K562 (cell line): ENCODE results near the gene CABP4. TPM values are rescaled to one million over a fixed set of nuclear protein-coding genes. Genes with fewer than 3 reads are reported as not detected.
A peak's percentile ranks its signal among the peaks of the same experiment; 100 is the strongest.

ENCODE experiments used
- ATAC-seq: fragments of 200-7000 bp; cut with Tn5 transposase; 3 replicates; pipeline ENCODE4 v1.9.1; 2020; ENCODE audit warnings: moderate library complexity
- BruUV-seq: library from RNA; stranded (reverse); fragments of 400-500 nt; replicated peaks from 2 replicates; lab custom pipeline; 2021; lab: Mats Ljungman, UMichigan
- CTCF ChIA-PET: fragments of 300-600 bp; formaldehyde crosslinking; extraction: SDS; loops from one replicate; lab custom pipeline; 2021; ENCODE audit warnings: low intra/inter-chr PET ratio; lab: Yijun Ruan, JAX
- POLR2A ChIA-PET: fragments of 300-600, 350-650 bp; sonication (Branson Sonifier 250); formaldehyde crosslinking; extraction: SDS; loops from one replicate; lab custom pipeline; 2021; ENCODE audit warnings: antibody characterized with exemption, inconsistent platforms; lab: Yijun Ruan, JAX
- DNase-seq, 4 experiments: peaks; one replicate each; pipeline versions ENCODE4 v3.0.0 to v3.0.0-alpha.2; 2011 to 2018; ENCODE audit warnings: low spot score in 3 of 4, mixed read lengths in 3 of 4; ENCODE audit errors: extremely low read depth in 1 of 4
- FAIRE-seq: peaks from 2 replicates; lab custom pipeline; 2011; peaks lifted over from hg19 to GRCh38; lab: Jason Lieb, UNC
- H2AFZ ChIP-seq: 2 replicates; pipeline ENCODE4 v1.6.0; 2011; ENCODE audit warnings: low read depth, low read length, control low read depth, inconsistent platforms
- H3K27ac ChIP-seq: fragments of 200-600 bp; 3 replicates; pipeline ENCODE4 v1.8.0; 2011; ENCODE audit warnings: low read depth, mild to moderate bottlenecking, control low read depth, inconsistent platforms, low read length, moderate library complexity, mixed read lengths; ENCODE audit errors: extremely low read depth
- H3K27me3 ChIP-seq, 2 experiments: fragments of 300-600 bp in 1 of 2; 2 replicates in 1 of 2; 3 replicates in 1 of 2; pipeline versions ENCODE4 v1.6.0 to v1.8.0; 2011; ENCODE audit warnings: inconsistent platforms in 2 of 2, low read length in 2 of 2, mild to moderate bottlenecking in 1 of 2, mixed read lengths in 1 of 2, moderate library complexity in 1 of 2; ENCODE audit not compliant: control insufficient read depth in 2 of 2, insufficient read depth in 2 of 2
- H3K36me3 ChIP-seq: fragments of 300-600 bp; 3 replicates; pipeline ENCODE4 v1.8.0; 2011; ENCODE audit warnings: mild to moderate bottlenecking, low read length, inconsistent platforms; ENCODE audit not compliant: control insufficient read depth, insufficient read depth
- H3K4me1 ChIP-seq, 2 experiments: fragments of 200-600 bp in 1 of 2; replicated peaks in 1 of 2; 2 replicates in 1 of 2; 3 replicates in 1 of 2; pipeline versions ENCODE4 v1.5.1 to v1.8.0; 2011; ENCODE audit warnings: inconsistent platforms in 2 of 2, low read length in 2 of 2, mild to moderate bottlenecking in 1 of 2, mixed read lengths in 1 of 2, moderate library complexity in 1 of 2; ENCODE audit not compliant: control insufficient read depth in 2 of 2, insufficient read depth in 2 of 2
- H3K4me2 ChIP-seq: 2 replicates; pipeline ENCODE4 v1.6.1; 2011; ENCODE audit warnings: low read length, control low read depth, inconsistent platforms, mixed read lengths; ENCODE audit not compliant: insufficient read depth
- H3K4me3 ChIP-seq: fragments of 200-600 bp; sonication (generic), shearing (Covaris generic); 2 replicates; pipeline ENCODE4 v1.5.1; 2016; ENCODE audit warnings: control low read depth, inconsistent platforms
- H3K79me2 ChIP-seq: fragments of 200-600 bp; 3 replicates; pipeline ENCODE4 v1.8.0; 2011; ENCODE audit warnings: low read length, inconsistent platforms; ENCODE audit not compliant: control insufficient read depth, insufficient read depth
- H3K9ac ChIP-seq, 2 experiments: 2 replicates each; pipeline versions ENCODE4 v1.6.0 to v1.6.1; 2011; ENCODE audit warnings: low read depth in 2 of 2, low read length in 2 of 2, control low read depth in 1 of 2, inconsistent platforms in 1 of 2, mild to moderate bottlenecking in 1 of 2, mixed read lengths in 1 of 2; ENCODE audit not compliant: insufficient read depth in 1 of 2
- H3K9me1 ChIP-seq: one replicate; pipeline ENCODE4 v1.6.0; 2011; ENCODE audit warnings: inconsistent platforms, mild to moderate bottlenecking, low read length, moderate library complexity; ENCODE audit not compliant: control insufficient read depth, insufficient read depth
- H3K9me3 ChIP-seq: replicated peaks from 2 replicates; pipeline ENCODE4 v1.5.1; 2011; ENCODE audit warnings: low read depth, low read length, inconsistent platforms; ENCODE audit not compliant: control insufficient read depth, insufficient read depth
- H4K20me1 ChIP-seq: replicated peaks from 2 replicates; pipeline ENCODE4 v1.6.1; 2011; ENCODE audit warnings: low read length, inconsistent platforms, mixed read lengths; ENCODE audit not compliant: control insufficient read depth, insufficient read depth
- CEBPB ChIP-seq: fragments of 450-650 bp; IDR thresholded peaks from 2 replicates; pipeline ENCODE4 v1.6.1; 2016; ENCODE audit warnings: missing genetic modification characterization, missing compliant biosample characterization
- CHD7 ChIP-seq: fragments of 200-600 bp; sonication (generic); IDR thresholded peaks from one replicate; pipeline ENCODE4 v1.6.1; 2012; ENCODE audit warnings: mild to moderate bottlenecking, low read depth, low read length, inconsistent platforms
- HNRNPL ChIP-seq: fragments of 200-400 bp; formaldehyde crosslinking; IDR thresholded peaks from 2 replicates; pipeline ENCODE4 v1.6.1; 2017; ENCODE audit warnings: low read depth, mild to moderate bottlenecking, low read length
- ZBTB8A ChIP-seq: fragments of 450-650 bp; IDR thresholded peaks from 2 replicates; pipeline ENCODE4 v1.6.1; 2018; ENCODE audit warnings: mild to moderate bottlenecking, moderate library complexity; ENCODE audit not compliant: partially characterized antibody
- ZNF174 ChIP-seq: fragments of 250-450 bp; sonication (Bioruptor Pico); IDR thresholded peaks from 2 replicates; pipeline ENCODE4 v1.4.0; 2020; ENCODE audit warnings: mild to moderate bottlenecking
- ZNF75A ChIP-seq: fragments of 450-650 bp; formaldehyde crosslinking; IDR thresholded peaks from 2 replicates; pipeline ENCODE4 v1.4.0; 2020; ENCODE audit warnings: mild to moderate bottlenecking
- WGBS: fragments of 100-300 bp; shearing (Covaris generic); methylation state at CpG from one replicate; pipeline ENCODE4 v1.1.6; 2016; ENCODE audit warnings: low coverage, mixed read lengths; ENCODE audit not compliant: insufficient coverage; ENCODE audit errors: missing lambda C conversion rate; 5-methylcytosine and 5-hydroxymethylcytosine counted together
- in situ Hi-C: fragments of 300-500 bp; cut with MboI; formaldehyde crosslinking; loops from 4 replicates; pipeline ENCODE4 v1.15.0; 2018; ENCODE audit warnings: inconsistent platforms, mixed read lengths
- intact Hi-C: fragments of 100-400 bp; cut with micrococcal nuclease; formaldehyde crosslinking; loops from 2 replicates; pipeline ENCODE4 v1.14.2; 2022
- polyA plus RNA-seq, 8 experiments: library from polyadenylated mRNA; depleted of rRNA in 4 of 8; stranded (reverse) in 5 of 8; unstranded in 3 of 8; fragments of >200 nt; fragmentation: Nextera tagmentation in 2 of 8; fragmentation: Illumina TruSeq in 1 of 8; extraction: Ambion mirVana in 2 of 8; extraction: Trizol in 1 of 8; gene quantifications; 2 replicates each; pipeline versions ENCODE4 v1.2.1 to v1.2.3, GENCODE V29; 2011 to 2014; ENCODE audit warnings: inconsistent platforms in 1 of 8, missing spikeins in 1 of 8
- total RNA-seq, 7 experiments: library from RNA; depleted of rRNA in 6 of 7; stranded (reverse); fragments of >200 nt in 6 of 7; fragmentation: Illumina TruSeq in 2 of 7; extraction: Trizol in 2 of 7; gene quantifications; 2 replicates each; pipeline versions ENCODE4 v1.2.1 to v1.2.3, GENCODE V29; 2011 to 2021; ENCODE audit warnings: low replicate concordance in 1 of 7

Gene CABP4
- total and polyA plus RNA-seq, 9 of the 15 experiments (the other 6 are each of a cell fraction or from before 2014, with no cell fraction given), result 0.11 TPM; not detected in 8

- no peak for TF ChIP-seq ZNF75A (CRISPR knock-in tag)
Observed at GRCh38 chr11:67406420-67406968, 48.7 kb upstream of the CABP4 start (continued).

- Histone ChIP-seq H4K20me1 (no peaks in the 10 kb centered on the region), H3K4me3 (no peak overlapping the region), H3K4me2 (no peak overlapping the region), H3K27ac (no peak overlapping the region), H3K9me3 (no peaks in the 10 kb centered on the region), H3K9me1 (no peaks in the 10 kb centered on the region), H3K36me3 (no peaks in the 10 kb centered on the region), H2AFZ (no peak overlapping the region), H3K4me1 (peaks cover 21 to 78% of the 10 kb centered on the region in 2 experiments), H3K9ac (peak overlapping the region in 1 of 2 experiments; percentile 79; a peak in 2 of 4 replicates), H3K27me3 (no peaks in the 10 kb centered on the region), H3K79me2 (no peaks in the 10 kb centered on the region)
- CTCF ChIA-PET, result interaction anchor here (0.6 kb wide), 2 partner anchors 8 to 60 kb away, joined by 3 read pairs; no protein-coding TSS in a partner anchor
- WGBS, result 19% methylated on average over 9 of the region's 12 CpGs
- FAIRE-seq (no peak), DNase-seq (peak in 1 of 4 experiments; percentile 32), ATAC-seq (peak; percentile 40)
- in situ Hi-C loops (no loop called here), intact Hi-C loops (no loop called here)
- POLR2A ChIA-PET, result interaction anchor here (0.6 to 1.6 kb wide), 6 partner anchors 10 to 141 kb away, joined by 3 to 7 read pairs (median 3); no protein-coding TSS in a partner anchor
- BruUV-seq, result no TSS peak
- no peak for TF ChIP-seq HNRNPL
- no peak for TF ChIP-seq ZNF174
- no peak for TF ChIP-seq CHD7
- TF ChIP-seq ZBTB8A, result no peak
- TF ChIP-seq CEBPB, result no peak
Observed at GRCh38 chr11:67406969-67407687, 48.0 kb upstream of the CABP4 start.
